HepG2 (cell line): Measurements from ENCODE around the gene PFKM. TPM values are rescaled to one million over a fixed set of nuclear protein-coding genes. Genes with fewer than 3 reads are reported as not detected.
A peak's percentile ranks its signal among the peaks of the same experiment; 100 is the strongest.

Source experiments
- ATAD3A ChIP-seq: sonication (generic); formaldehyde crosslinking; IDR thresholded peaks from 2 replicates; pipeline ENCODE4 v1.4.0; 2020; ENCODE audit warnings: missing genetic modification reagents
- ATF7-NPFF ChIP-seq: sonication (generic); formaldehyde crosslinking; IDR thresholded peaks from 2 replicates; pipeline ENCODE4 v1.8.1; 2023; ENCODE audit warnings: mild to moderate bottlenecking, low read depth, missing genetic modification reagents, moderate library complexity
- EED ChIP-seq: sonication (generic); formaldehyde crosslinking; IDR thresholded peaks from 2 replicates; pipeline ENCODE4 v1.5.0; 2020; ENCODE audit warnings: mild to moderate bottlenecking, missing genetic modification reagents
- ISX ChIP-seq: sonication (generic); formaldehyde crosslinking; conservative IDR thresholded peaks from 2 replicates; pipeline ENCODE4 v1.5.0; 2020; ENCODE audit warnings: missing genetic modification reagents
- JUN ChIP-seq: sonication (generic); formaldehyde crosslinking; IDR thresholded peaks from 2 replicates; pipeline ENCODE4 v1.4.0; 2020; ENCODE audit warnings: mild to moderate bottlenecking, missing genetic modification reagents
- KAT7 ChIP-seq: IDR thresholded peaks from 2 replicates; pipeline ENCODE4 v1.6.1; 2018; ENCODE audit warnings: borderline replicate concordance, missing compliant biosample characterization
- MAFF ChIP-seq: IDR thresholded peaks from 2 replicates; pipeline ENCODE4 v1.6.1; 2011; ENCODE audit warnings: low read depth, low read length, improper control_type of control experiment
- RBFOX2 ChIP-seq: fragments of 200-400 bp; formaldehyde crosslinking; IDR thresholded peaks from 2 replicates; pipeline ENCODE4 v1.6.1; 2017; ENCODE audit warnings: low read depth, mild to moderate bottlenecking, low read length
- RXRB ChIP-seq: IDR thresholded peaks from 2 replicates; pipeline ENCODE4 v1.6.1; 2016; ENCODE audit warnings: borderline replicate concordance, missing genetic modification reagents, missing compliant biosample characterization
- SIN3A ChIP-seq: IDR thresholded peaks from 2 replicates; pipeline ENCODE4 v1.6.1; 2011; ENCODE audit warnings: low read depth, mild to moderate bottlenecking, control low read depth, low read length, borderline replicate concordance
- ZBTB21 ChIP-seq: sonication (generic); formaldehyde crosslinking; IDR thresholded peaks from 2 replicates; pipeline ENCODE4 v1.4.0; 2020; ENCODE audit warnings: missing genetic modification reagents
- ZNF572 ChIP-seq: sonication (generic); formaldehyde crosslinking; IDR thresholded peaks from 2 replicates; pipeline ENCODE4 v1.5.1; 2020; ENCODE audit warnings: mild to moderate bottlenecking, missing genetic modification reagents
- ZNF605 ChIP-seq: sonication (generic); formaldehyde crosslinking; IDR thresholded peaks from 2 replicates; pipeline ENCODE4 v1.8.0; 2022; ENCODE audit warnings: mild to moderate bottlenecking, missing genetic modification reagents
- ZNF746 ChIP-seq: sonication (generic); formaldehyde crosslinking; IDR thresholded peaks from 2 replicates; pipeline ENCODE4 v1.8.0; 2022; ENCODE audit warnings: mild to moderate bottlenecking, missing genetic modification reagents
- ZNF816 ChIP-seq: sonication (generic); formaldehyde crosslinking; IDR thresholded peaks from 2 replicates; pipeline ENCODE4 v1.8.0; 2022; ENCODE audit warnings: missing genetic modification reagents, mild to moderate bottlenecking, borderline replicate concordance
- polyA plus RNA-seq, 8 experiments: library from polyadenylated mRNA; depleted of rRNA in 3 of 8; stranded (reverse) in 7 of 8; unstranded in 1 of 8; fragments of >200 nt; fragmentation: Illumina TruSeq in 4 of 8; extraction: Trizol in 4 of 8; gene quantifications; 2 replicates each; pipeline versions ENCODE4 v1.2.1 to v1.2.3, GENCODE V29; 2011 to 2016; ENCODE audit warnings: low read depth in 4 of 8, missing spikeins in 1 of 8, mixed read lengths in 1 of 8; ENCODE audit not compliant: insufficient read depth in 1 of 8
- total RNA-seq, 5 experiments: library from RNA; depleted of rRNA; stranded (reverse); fragments of >200 nt; fragmentation: Illumina TruSeq; extraction: Trizol; gene quantifications; 2 replicates each; pipeline ENCODE4 v1.2.3, GENCODE V29; 2016; ENCODE audit warnings: low read depth in 1 of 5
- TF ChIP-seq, protein P1 (sequence below): sonication (generic); formaldehyde crosslinking; IDR thresholded peaks from 2 replicates; pipeline ENCODE4 v1.5.1; 2020; ENCODE audit warnings: mild to moderate bottlenecking, moderate library complexity, missing genetic modification reagents
- TF ChIP-seq, protein P2 (sequence below): sonication (generic); formaldehyde crosslinking; IDR thresholded peaks from 2 replicates; pipeline ENCODE4 v1.8.0; 2022; ENCODE audit warnings: mild to moderate bottlenecking, missing genetic modification reagents, borderline replicate concordance
- TF ChIP-seq, protein P3 (sequence below): sonication (generic); formaldehyde crosslinking; IDR thresholded peaks from 2 replicates; pipeline ENCODE4 v1.5.0; 2020; ENCODE audit warnings: mild to moderate bottlenecking, missing genetic modification reagents, moderate library complexity
- TF ChIP-seq, protein P4 (sequence below): IDR thresholded peaks from 2 replicates; pipeline ENCODE4 v1.6.1; 2012; ENCODE audit warnings: inconsistent platforms
- TF ChIP-seq, protein P5 (sequence below): sonication (generic); formaldehyde crosslinking; IDR thresholded peaks from 2 replicates; pipeline ENCODE4 v1.4.0; 2020; ENCODE audit warnings: low read depth, missing genetic modification reagents

The PFKM gene
- total and polyA plus RNA-seq, 2 of the 13 experiments (the other 11 are each of a cell fraction or from before 2014, with no cell fraction given), result 1.9 to 2.4 TPM

DNA sequence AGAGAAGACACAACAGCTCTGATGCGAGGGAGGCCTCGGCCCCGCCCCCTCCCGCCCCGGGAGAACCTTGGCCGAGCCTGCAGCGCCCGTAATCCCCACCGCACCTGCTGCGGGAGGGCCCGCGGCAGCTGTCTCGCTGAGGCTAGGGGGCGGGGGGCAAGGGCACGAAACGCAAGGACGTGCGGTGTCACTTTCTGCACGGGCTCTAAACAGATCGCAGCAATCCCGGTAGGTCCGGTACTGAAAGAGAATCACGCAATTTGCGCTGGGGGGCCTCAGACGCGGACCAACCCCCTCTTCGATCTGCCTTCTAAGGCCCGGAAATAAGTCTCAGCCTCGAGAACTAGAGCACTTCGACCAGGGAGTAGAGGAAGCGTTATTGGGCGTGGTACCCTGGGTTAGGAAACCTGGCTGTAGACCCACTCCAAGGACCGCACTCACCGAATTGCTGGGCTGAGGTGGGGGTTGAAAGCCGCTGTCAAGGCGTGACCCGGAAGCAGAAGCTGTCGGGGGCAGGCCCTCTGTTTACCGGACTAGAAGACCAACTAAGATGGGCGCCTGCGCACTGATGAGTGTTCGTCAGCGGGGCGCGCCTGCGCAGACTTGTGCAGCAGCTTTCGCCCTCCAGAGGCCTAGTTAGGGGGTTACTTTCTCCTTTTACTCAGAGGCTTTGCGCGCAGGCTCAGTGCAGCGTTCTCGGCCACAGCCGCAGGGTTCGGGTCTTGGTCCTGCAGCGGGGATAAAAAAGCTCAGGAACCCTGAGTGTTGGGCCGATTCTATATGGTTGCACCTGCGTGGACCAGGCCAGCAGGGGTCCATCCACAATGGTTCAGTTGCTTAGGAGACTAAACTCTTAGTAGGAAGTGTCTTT lies 38.1 kb downstream of the PFKM start, which contains the start of gene ASB8 (continued):
- TF ChIP-seq EED (CRISPR knock-in tag) (peak; percentile 73; the same call in 1 of the 2 replicates), ATF7-NPFF (CRISPR knock-in tag) (no peak; the same call in 1 of the 2 replicates), ZBTB21 (CRISPR knock-in tag) (0 out of 2 replicates have a peak, but pooled peaks have one; percentile 12), KAT7 (CRISPR knock-in tag) (peak; percentile 31; the same call in 1 of the 2 replicates), RXRB (CRISPR knock-in tag) (no peak), ZNF572 (CRISPR knock-in tag) (peak; percentile 98; the same call in 1 of the 2 replicates), ZNF816 (CRISPR knock-in tag) (peak; percentile 68; the same call in 1 of the 2 replicates), RBFOX2 (peak; percentile 71), SIN3A (no peak), MAFF (no peak), ISX (CRISPR knock-in tag) (no peak), ZNF746 (CRISPR knock-in tag) (peak; percentile 34; the same call in 1 of the 2 replicates), ATAD3A (CRISPR knock-in tag) (no peak), ZNF605 (0 out of 2 replicates have a peak, but pooled peaks have one; percentile 69), JUN (CRISPR knock-in tag) (0 out of 2 replicates have a peak, but pooled peaks have one; percentile 30)
- TF ChIP-seq, protein P1, sequence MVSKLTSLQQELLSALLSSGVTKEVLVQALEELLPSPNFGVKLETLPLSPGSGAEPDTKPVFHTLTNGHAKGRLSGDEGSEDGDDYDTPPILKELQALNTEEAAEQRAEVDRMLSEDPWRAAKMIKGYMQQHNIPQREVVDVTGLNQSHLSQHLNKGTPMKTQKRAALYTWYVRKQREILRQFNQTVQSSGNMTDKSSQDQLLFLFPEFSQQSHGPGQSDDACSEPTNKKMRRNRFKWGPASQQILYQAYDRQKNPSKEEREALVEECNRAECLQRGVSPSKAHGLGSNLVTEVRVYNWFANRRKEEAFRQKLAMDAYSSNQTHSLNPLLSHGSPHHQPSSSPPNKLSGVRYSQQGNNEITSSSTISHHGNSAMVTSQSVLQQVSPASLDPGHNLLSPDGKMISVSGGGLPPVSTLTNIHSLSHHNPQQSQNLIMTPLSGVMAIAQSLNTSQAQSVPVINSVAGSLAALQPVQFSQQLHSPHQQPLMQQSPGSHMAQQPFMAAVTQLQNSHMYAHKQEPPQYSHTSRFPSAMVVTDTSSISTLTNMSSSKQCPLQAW (CRISPR knock-in tag), result peak; percentile 81
- TF ChIP-seq, protein P2, sequence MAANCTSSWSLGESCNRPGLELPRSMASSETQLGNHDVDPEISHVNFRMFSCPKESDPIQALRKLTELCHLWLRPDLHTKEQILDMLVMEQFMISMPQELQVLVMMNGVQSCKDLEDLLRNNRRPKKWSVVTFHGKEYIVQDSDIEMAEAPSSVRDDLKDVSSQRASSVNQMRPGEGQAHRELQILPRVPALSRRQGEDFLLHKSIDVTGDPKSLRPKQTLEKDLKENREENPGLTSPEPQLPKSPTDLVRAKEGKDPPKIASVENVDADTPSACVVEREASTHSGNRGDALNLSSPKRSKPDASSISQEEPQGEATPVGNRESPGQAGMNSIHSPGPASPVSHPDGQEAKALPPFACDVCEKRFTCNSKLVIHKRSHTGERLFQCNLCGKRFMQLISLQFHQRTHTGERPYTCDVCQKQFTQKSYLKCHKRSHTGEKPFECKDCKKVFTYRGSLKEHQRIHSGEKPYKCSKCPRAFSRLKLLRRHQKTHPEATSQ, result no peak
- TF ChIP-seq, protein P3, sequence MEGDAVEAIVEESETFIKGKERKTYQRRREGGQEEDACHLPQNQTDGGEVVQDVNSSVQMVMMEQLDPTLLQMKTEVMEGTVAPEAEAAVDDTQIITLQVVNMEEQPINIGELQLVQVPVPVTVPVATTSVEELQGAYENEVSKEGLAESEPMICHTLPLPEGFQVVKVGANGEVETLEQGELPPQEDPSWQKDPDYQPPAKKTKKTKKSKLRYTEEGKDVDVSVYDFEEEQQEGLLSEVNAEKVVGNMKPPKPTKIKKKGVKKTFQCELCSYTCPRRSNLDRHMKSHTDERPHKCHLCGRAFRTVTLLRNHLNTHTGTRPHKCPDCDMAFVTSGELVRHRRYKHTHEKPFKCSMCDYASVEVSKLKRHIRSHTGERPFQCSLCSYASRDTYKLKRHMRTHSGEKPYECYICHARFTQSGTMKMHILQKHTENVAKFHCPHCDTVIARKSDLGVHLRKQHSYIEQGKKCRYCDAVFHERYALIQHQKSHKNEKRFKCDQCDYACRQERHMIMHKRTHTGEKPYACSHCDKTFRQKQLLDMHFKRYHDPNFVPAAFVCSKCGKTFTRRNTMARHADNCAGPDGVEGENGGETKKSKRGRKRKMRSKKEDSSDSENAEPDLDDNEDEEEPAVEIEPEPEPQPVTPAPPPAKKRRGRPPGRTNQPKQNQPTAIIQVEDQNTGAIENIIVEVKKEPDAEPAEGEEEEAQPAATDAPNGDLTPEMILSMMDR (CRISPR knock-in tag), result peak; percentile 77
- TF ChIP-seq, protein P4, sequence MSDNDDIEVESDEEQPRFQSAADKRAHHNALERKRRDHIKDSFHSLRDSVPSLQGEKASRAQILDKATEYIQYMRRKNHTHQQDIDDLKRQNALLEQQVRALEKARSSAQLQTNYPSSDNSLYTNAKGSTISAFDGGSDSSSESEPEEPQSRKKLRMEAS, result peak; percentile 67
- TF ChIP-seq, protein P5, sequence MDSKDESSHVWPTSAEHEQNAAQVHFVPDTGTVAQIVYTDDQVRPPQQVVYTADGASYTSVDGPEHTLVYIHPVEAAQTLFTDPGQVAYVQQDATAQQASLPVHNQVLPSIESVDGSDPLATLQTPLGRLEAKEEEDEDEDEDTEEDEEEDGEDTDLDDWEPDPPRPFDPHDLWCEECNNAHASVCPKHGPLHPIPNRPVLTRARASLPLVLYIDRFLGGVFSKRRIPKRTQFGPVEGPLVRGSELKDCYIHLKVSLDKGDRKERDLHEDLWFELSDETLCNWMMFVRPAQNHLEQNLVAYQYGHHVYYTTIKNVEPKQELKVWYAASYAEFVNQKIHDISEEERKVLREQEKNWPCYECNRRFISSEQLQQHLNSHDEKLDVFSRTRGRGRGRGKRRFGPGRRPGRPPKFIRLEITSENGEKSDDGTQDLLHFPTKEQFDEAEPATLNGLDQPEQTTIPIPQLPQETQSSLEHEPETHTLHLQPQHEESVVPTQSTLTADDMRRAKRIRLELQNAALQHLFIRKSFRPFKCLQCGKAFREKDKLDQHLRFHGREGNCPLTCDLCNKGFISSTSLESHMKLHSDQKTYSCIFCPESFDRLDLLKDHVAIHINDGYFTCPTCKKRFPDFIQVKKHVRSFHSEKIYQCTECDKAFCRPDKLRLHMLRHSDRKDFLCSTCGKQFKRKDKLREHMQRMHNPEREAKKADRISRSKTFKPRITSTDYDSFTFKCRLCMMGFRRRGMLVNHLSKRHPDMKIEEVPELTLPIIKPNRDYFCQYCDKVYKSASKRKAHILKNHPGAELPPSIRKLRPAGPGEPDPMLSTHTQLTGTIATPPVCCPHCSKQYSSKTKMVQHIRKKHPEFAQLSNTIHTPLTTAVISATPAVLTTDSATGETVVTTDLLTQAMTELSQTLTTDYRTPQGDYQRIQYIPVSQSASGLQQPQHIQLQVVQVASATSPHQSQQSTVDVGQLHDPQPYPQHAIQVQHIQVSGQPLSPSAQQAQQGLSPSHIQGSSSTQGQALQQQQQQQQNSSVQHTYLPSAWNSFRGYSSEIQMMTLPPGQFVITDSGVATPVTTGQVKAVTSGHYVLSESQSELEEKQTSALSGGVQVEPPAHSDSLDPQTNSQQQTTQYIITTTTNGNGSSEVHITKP, result peak; percentile 59; the same call in 1 of the 2 replicates
